CD14-positive monocyte (primary cell): ENCODE results near the gene PTGES3L. TPM values are rescaled to one million over a fixed set of nuclear protein-coding genes. Genes with fewer than 3 reads are reported as not detected.

ENCODE experiments used
- DNase-seq, 3 donors: peaks; one replicate each; pipeline ENCODE4 v3.0.0-alpha.2; 2011 to 2022
- H2AFZ ChIP-seq: 2 replicates; pipeline ENCODE4 v1.6.0; 2012; ENCODE audit warnings: mild to moderate bottlenecking, low read depth, low read length, inconsistent platforms; ENCODE audit not compliant: insufficient read depth, poor library complexity, severe bottlenecking
- H3K27ac ChIP-seq, 2 donors: 1 replicate in 1 of 2; 2 replicates in 1 of 2; pipeline ENCODE4 v1.5.1; 2012 to 2013; ENCODE audit warnings: low read length in 2 of 2, control low read depth in 1 of 2, inconsistent platforms in 1 of 2, low read depth in 1 of 2, mild to moderate bottlenecking in 1 of 2
- H3K27me3 ChIP-seq, 2 donors: one replicate each; pipeline versions ENCODE4 v1.6.0 to v1.6.1; 2011 to 2013; ENCODE audit warnings: low read length in 2 of 2; ENCODE audit not compliant: control insufficient read depth in 2 of 2, insufficient read depth in 2 of 2
- H3K36me3 ChIP-seq, 2 donors: replicated peaks in 1 of 2; 1 replicate in 1 of 2; 2 replicates in 1 of 2; pipeline versions ENCODE4 v1.5.1 to v1.6.1; 2012 to 2013; ENCODE audit warnings: low read length in 2 of 2, control low read depth in 1 of 2, inconsistent platforms in 1 of 2, mild to moderate bottlenecking in 1 of 2; ENCODE audit not compliant: insufficient read depth in 2 of 2, control insufficient read depth in 1 of 2
- H3K4me1 ChIP-seq, 2 donors: 1 replicate in 1 of 2; 2 replicates in 1 of 2; pipeline versions ENCODE4 v1.5.1 to v1.6.1; 2012 to 2013; ENCODE audit warnings: low read length in 2 of 2, control low read depth in 1 of 2, inconsistent platforms in 1 of 2, mild to moderate bottlenecking in 1 of 2, moderate library complexity in 1 of 2; ENCODE audit not compliant: insufficient read depth in 2 of 2, control insufficient read depth in 1 of 2
- H3K4me2 ChIP-seq: replicated peaks from 2 replicates; pipeline ENCODE3; 2012; ENCODE audit warnings: low read length, moderate library complexity, mild to moderate bottlenecking; ENCODE audit not compliant: poor library complexity, severe bottlenecking; ENCODE audit errors: extremely low read depth
- H3K4me3 ChIP-seq, 3 experiments: fragments of 200-600 bp in 1 of 3; sonication (generic) in 1 of 3; replicated peaks in 1 of 3; 1 replicate in 2 of 3; 2 replicates in 1 of 3; pipeline ENCODE4 v1.5.1; 2011 to 2013; ENCODE audit warnings: low read length in 3 of 3, mild to moderate bottlenecking in 3 of 3, control low read depth in 2 of 3, low read depth in 2 of 3, inconsistent platforms in 1 of 3, moderate library complexity in 1 of 3
- H3K79me2 ChIP-seq: 2 replicates; pipeline ENCODE4 v1.6.0; 2012; ENCODE audit warnings: mild to moderate bottlenecking, control low read depth, inconsistent platforms, low read length, moderate library complexity; ENCODE audit not compliant: insufficient read depth
- H3K9ac ChIP-seq: 2 replicates; pipeline ENCODE4 v1.6.0; 2017; ENCODE audit warnings: low read length, mild to moderate bottlenecking; ENCODE audit not compliant: insufficient read depth, poor library complexity, severe bottlenecking
- H3K9me3 ChIP-seq, 2 donors: replicated peaks in 1 of 2; 1 replicate in 1 of 2; 2 replicates in 1 of 2; pipeline versions ENCODE4 v1.5.1 to v1.6.1; 2012 to 2013; ENCODE audit warnings: low read length in 2 of 2, control low read depth in 1 of 2; ENCODE audit not compliant: control insufficient read depth in 1 of 2, insufficient read depth in 1 of 2
- H4K20me1 ChIP-seq: 2 replicates; pipeline ENCODE4 v1.6.0; 2012; ENCODE audit warnings: mild to moderate bottlenecking, low read length, control low read depth, moderate library complexity; ENCODE audit not compliant: insufficient read depth
- H3K27ac Mint-ChIP-seq, 7 donors: one replicate each; pipeline ENCODE4 v1.8.0; 2020; ENCODE audit warnings: mild to moderate bottlenecking in 7 of 7, mixed read lengths in 7 of 7, moderate library complexity in 6 of 7, inconsistent platforms in 2 of 7
- H3K27me3 Mint-ChIP-seq, 3 donors: one replicate each; pipeline ENCODE4 v1.8.0; 2021 to 2022; ENCODE audit warnings: low read depth in 3 of 3, mild to moderate bottlenecking in 3 of 3, mixed read lengths in 3 of 3, moderate library complexity in 3 of 3, inconsistent platforms in 1 of 3
- H3K36me3 Mint-ChIP-seq, 2 donors: one replicate each; pipeline ENCODE4 v1.8.0; 2020; ENCODE audit warnings: mixed read lengths in 2 of 2, inconsistent platforms in 1 of 2, mild to moderate bottlenecking in 1 of 2
- H3K4me1 Mint-ChIP-seq: one replicate; pipeline ENCODE4 v1.8.0; 2020; ENCODE audit warnings: mild to moderate bottlenecking, mixed read lengths
- H3K4me3 Mint-ChIP-seq, 2 donors: one replicate each; pipeline ENCODE4 v1.8.0; 2020; ENCODE audit warnings: mild to moderate bottlenecking in 2 of 2, mixed read lengths in 2 of 2, moderate library complexity in 1 of 2
- H3K9me3 Mint-ChIP-seq, 7 donors: one replicate each; pipeline ENCODE4 v1.8.0; 2020 to 2022; ENCODE audit warnings: mixed read lengths in 7 of 7, mild to moderate bottlenecking in 6 of 7, moderate library complexity in 6 of 7, inconsistent platforms in 2 of 7
- WGBS: methylation state at CpG from one replicate; pipeline ENCODE4 v1.1.5; 2013; ENCODE audit warnings: missing lambda C conversion rate; ENCODE audit not compliant: insufficient coverage; 5-methylcytosine and 5-hydroxymethylcytosine counted together
- intact Hi-C, 2 donors: fragments of 100-400 bp; cut with micrococcal nuclease; formaldehyde crosslinking; loops; one replicate each; pipeline versions ENCODE4 v1.15.0 to v1.15.1; 2023
- polyA plus RNA-seq, 3 donors: library from polyadenylated mRNA; depleted of rRNA in 1 of 3; unstranded in 2 of 3; stranded (reverse) in 1 of 3; fragments of 300-500 nt in 2 of 3; fragments of >200 nt in 1 of 3; fragmentation: Illumina TruSeq in 2 of 3; gene quantifications; 1 replicate in 2 of 3; 2 replicates in 1 of 3; pipeline ENCODE4 v1.2.3, GENCODE V29; 2012 to 2021
- TF ChIP-seq, protein P1 (sequence below): fragments of 200-600 bp; IDR thresholded peaks from one replicate; pipeline ENCODE4 v1.8.0; 2022; ENCODE audit warnings: antibody characterized with exemption, mild to moderate bottlenecking

The PTGES3L gene
- polyA plus RNA-seq, 3 donors, result 0.32 TPM; not detected in 2

DNA sequence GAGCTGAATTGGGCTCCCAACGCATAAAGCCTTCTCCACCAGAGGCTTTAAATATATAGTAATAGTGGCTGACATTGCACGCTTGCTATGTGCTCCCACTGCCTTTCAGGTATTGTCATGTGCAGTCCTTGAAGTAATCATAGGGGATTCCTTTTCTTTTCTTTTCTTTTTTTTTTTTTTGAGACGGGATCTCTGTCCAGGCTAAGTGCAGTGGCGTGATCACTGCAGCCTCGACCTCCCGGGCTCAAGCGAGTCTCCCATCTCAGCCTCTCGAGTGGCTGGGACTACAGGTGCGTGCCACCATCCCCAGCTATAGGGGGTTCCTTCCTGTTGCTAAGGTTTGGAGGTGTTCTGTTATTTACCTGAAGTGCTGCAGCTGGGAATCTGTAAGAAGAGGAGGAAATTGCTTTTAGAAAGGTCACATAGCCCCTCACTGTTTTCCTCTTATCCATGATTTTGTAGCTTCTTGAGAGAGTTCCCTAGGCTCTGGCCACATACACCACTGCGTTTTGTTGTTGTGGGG, 19.2 kb upstream of the PTGES3L start:
- H3K4me1 ChIP-seq, result peaks cover 47 to 50% of the 10 kb centered on the region in 2 donors
- H3K27me3 Mint-ChIP-seq, result peaks cover 0 to 3% (median 0%) of the 10 kb centered on the region in 3 donors
- H3K27ac Mint-ChIP-seq, result peak overlapping the region; percentile 96 to 99 (median 99)
- WGBS, result no CpG with 5 or more reads among the region's 10 CpGs
- peaks cover 49 to 58% of the 10 kb centered on the region in 2 donors for H3K36me3 Mint-ChIP-seq
- H3K36me3 ChIP-seq, result peaks cover 33 to 50% of the 10 kb centered on the region in 2 donors
- peaks cover 38% of the 10 kb centered on the region for H3K79me2 ChIP-seq
- H3K4me3 Mint-ChIP-seq, result peak overlapping the region; percentile 91 to 99
- intact Hi-C loops, result loop anchor here (5.0 to 10.0 kb wide), 3 partner anchors 154 to 432 kb away; partner anchors contain the start of genes AOC2 (in 2 of the 2) and MLX (in 1 of the 2)
- H3K4me3 ChIP-seq, result peak overlapping the region; percentile 71 to 99 (median 76)
- peak overlapping the region; percentile 90 for H3K4me2 ChIP-seq
- no peaks in the 10 kb centered on the region for H3K27me3 ChIP-seq
- H3K27ac ChIP-seq, result peak overlapping the region; percentile 94 to 99
- no peak for DNase-seq
- peak overlapping the region; percentile 99 for H3K9ac ChIP-seq
- TF ChIP-seq, protein P1, sequence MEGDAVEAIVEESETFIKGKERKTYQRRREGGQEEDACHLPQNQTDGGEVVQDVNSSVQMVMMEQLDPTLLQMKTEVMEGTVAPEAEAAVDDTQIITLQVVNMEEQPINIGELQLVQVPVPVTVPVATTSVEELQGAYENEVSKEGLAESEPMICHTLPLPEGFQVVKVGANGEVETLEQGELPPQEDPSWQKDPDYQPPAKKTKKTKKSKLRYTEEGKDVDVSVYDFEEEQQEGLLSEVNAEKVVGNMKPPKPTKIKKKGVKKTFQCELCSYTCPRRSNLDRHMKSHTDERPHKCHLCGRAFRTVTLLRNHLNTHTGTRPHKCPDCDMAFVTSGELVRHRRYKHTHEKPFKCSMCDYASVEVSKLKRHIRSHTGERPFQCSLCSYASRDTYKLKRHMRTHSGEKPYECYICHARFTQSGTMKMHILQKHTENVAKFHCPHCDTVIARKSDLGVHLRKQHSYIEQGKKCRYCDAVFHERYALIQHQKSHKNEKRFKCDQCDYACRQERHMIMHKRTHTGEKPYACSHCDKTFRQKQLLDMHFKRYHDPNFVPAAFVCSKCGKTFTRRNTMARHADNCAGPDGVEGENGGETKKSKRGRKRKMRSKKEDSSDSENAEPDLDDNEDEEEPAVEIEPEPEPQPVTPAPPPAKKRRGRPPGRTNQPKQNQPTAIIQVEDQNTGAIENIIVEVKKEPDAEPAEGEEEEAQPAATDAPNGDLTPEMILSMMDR, result no peak
- H2AFZ ChIP-seq, result peak overlapping the region; percentile 88
- peaks cover 43% of the 10 kb centered on the region for H4K20me1 ChIP-seq
- peaks cover 45% of the 10 kb centered on the region for H3K4me1 Mint-ChIP-seq
- no peaks in the 10 kb centered on the region for H3K9me3 ChIP-seq
- no peaks in the 10 kb centered on the region for H3K9me3 Mint-ChIP-seq

DNA sequence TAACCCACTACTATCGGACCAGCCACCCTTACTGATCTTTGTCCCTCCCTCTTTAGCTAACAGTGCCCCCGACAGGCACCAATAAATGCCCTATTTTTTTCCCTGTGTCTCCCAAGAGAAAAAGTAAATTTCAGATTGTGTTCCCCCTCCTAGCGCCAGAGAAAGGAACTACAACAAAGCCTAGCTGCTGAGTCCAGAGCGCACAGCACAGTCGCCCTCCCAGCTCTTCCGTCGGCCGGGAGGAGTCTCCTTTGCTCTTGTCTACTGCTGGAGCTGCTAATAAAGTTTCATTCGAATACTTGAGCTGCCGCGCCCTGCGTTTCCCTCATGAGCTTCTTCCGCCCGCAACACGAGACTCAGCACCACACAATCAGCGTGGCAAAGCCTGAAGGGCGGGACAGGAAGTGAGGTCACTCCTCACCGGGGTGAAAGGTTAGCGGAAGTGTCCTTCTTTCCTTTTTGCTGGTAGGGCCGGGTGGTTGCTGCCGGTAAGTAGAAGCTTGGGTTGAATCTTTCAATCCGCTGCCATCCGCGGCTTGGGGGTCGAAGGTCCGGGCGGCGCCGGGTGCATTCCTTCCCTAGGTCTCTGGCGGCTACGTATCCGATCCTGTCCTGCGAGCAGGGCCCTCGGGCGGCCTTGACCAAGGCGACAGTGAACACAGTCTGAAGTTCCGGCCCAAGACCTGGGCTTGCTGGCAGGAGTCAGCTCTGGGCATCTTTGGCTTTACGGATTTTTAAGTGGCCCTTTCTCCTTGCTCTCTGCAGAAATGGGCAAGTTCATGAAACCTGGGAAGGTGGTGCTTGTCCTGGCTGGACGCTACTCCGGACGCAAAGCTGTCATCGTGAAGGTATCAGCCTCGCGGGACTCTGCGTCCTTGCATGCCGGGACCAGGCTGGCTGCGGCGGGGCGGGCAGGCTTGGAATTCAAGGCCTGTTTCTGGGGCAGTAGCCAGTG, 18.4 kb upstream of the PTGES3L start, which contains the start of gene RPL27:
Gene RPL27, plus strand, starts transcription at position 436 of the 955 bp plus-strand sequence. Its CDS starts 332 bp downstream, at position 768.
- Mint-ChIP-seq H3K4me1 (peaks cover 45% of the 10 kb centered on the region), H3K27me3 (peaks cover 0 to 3% (median 0%) of the 10 kb centered on the region in 3 donors), H3K27ac (peak within 1 kb of the TSS; percentile 96 to 99 (median 99)), H3K4me3 (peak within 1 kb of the TSS; percentile 91 to 99), H3K36me3 (peaks cover 50 to 58% of the 10 kb centered on the region in 2 donors), H3K9me3 (no peaks in the 10 kb centered on the region)
- Histone ChIP-seq H3K4me2 (peak within 1 kb of the TSS; percentile 90), H3K27me3 (no peaks in the 10 kb centered on the region), H3K27ac (peak within 1 kb of the TSS; percentile 94 to 99), H4K20me1 (peaks cover 39% of the 10 kb centered on the region), H3K9me3 (no peaks in the 10 kb centered on the region), H3K4me3 (peak within 1 kb of the TSS; percentile 71 to 99 (median 76)), H3K36me3 (peaks cover 28 to 50% of the 10 kb centered on the region in 2 donors), H3K9ac (peak within 1 kb of the TSS; percentile 99), H3K79me2 (peaks cover 38% of the 10 kb centered on the region), H3K4me1 (peaks cover 47 to 50% of the 10 kb centered on the region in 2 donors), H2AFZ (peak within 1 kb of the TSS; percentile 88)
- intact Hi-C loops, result loop anchor here (5.0 to 10.0 kb wide), 3 partner anchors 153 to 431 kb away; partner anchors contain the start of genes AOC2 (in 2 of the 2) and MLX (in 1 of the 2)
- WGBS, result under 1% methylated on average over 43 of the region's 49 CpGs
- TF ChIP-seq, protein P1, result peak; percentile 95
- peak; percentile 99 to 100 (median 99) for DNase-seq
